A673 (cell line): Measurements from ENCODE around the gene ENDOG. TPM values are rescaled to one million over a fixed set of nuclear protein-coding genes. Genes with fewer than 3 reads are reported as not detected.

ENCODE experiments used
- BruUV-seq: library from RNA; stranded (reverse); fragments of 400-500 nt; replicated peaks from 2 replicates; lab custom pipeline; 2021; lab: Mats Ljungman, UMichigan
- CTCF ChIA-PET: fragments of 300-600 bp; sonication (Branson Sonifier 250); formaldehyde crosslinking; loops from one replicate; lab custom pipeline; 2022; ENCODE audit warnings: antibody characterized with exemption; lab: Charles Lee
- POLR2A ChIA-PET: fragments of 300-600 bp; sonication (Branson Sonifier 250); formaldehyde crosslinking; loops from one replicate; lab custom pipeline; 2022; ENCODE audit warnings: antibody characterized with exemption; ENCODE audit not compliant: low non-redundant PET; lab: Charles Lee
- DNase-seq: peaks from one replicate; pipeline ENCODE4 v3.0.0-alpha.2; 2015; ENCODE audit warnings: low spot score
- H3K27ac ChIP-seq: fragments of 200-600 bp; sonication (generic); 2 replicates; pipeline ENCODE4 v1.5.1; 2016; ENCODE audit warnings: mixed run types, low read depth, mild to moderate bottlenecking, mixed read lengths, antibody characterized with exemption, low read length; ENCODE audit not compliant: poor library complexity, severe bottlenecking
- H3K27me3 ChIP-seq: fragments of 200-600 bp; sonication (generic); replicated peaks from 2 replicates; pipeline ENCODE4 v1.6.1; 2017; ENCODE audit warnings: mixed run types, low read depth, mild to moderate bottlenecking, mixed read lengths, antibody characterized with exemption, low read length; ENCODE audit not compliant: insufficient read depth, poor library complexity
- H3K36me3 ChIP-seq: fragments of 200-600 bp; sonication (generic); 2 replicates; pipeline ENCODE4 v1.6.1; 2016; ENCODE audit warnings: mixed run types, mild to moderate bottlenecking, mixed read lengths, antibody characterized with exemption, low read length; ENCODE audit not compliant: insufficient read depth, poor library complexity, severe bottlenecking
- H3K4me1 ChIP-seq: fragments of 200-600 bp; sonication (generic); 2 replicates; pipeline ENCODE4 v1.6.1; 2017; ENCODE audit warnings: mixed run types, mild to moderate bottlenecking, mixed read lengths, antibody characterized with exemption, low read length; ENCODE audit not compliant: insufficient read depth, poor library complexity, severe bottlenecking
- H3K4me3 ChIP-seq: fragments of 200-600 bp; sonication (generic); 2 replicates; pipeline ENCODE4 v1.5.1; 2016; ENCODE audit warnings: low read depth, mixed run types, mild to moderate bottlenecking, mixed read lengths, low read length; ENCODE audit not compliant: poor library complexity, severe bottlenecking
- H3K9me3 ChIP-seq: fragments of 200-600 bp; sonication (generic); 2 replicates; pipeline ENCODE4 v1.6.1; 2016; ENCODE audit warnings: mixed run types, low read depth, mild to moderate bottlenecking, mixed read lengths, antibody characterized with exemption, low read length; ENCODE audit not compliant: poor library complexity, severe bottlenecking
- CTCF ChIP-seq: fragments of 300-800, 200-600 bp; sonication (generic); conservative IDR thresholded peaks from 2 replicates; pipeline ENCODE4 v1.5.1; 2017; ENCODE audit warnings: low read depth, mild to moderate bottlenecking, antibody characterized with exemption, low read length, moderate library complexity, mixed read lengths
- EZH2 ChIP-seq: fragments of 200-600 bp; sonication (generic); IDR thresholded peaks from 2 replicates; pipeline ENCODE4 v1.6.1; 2017; ENCODE audit warnings: borderline replicate concordance, low read depth, mild to moderate bottlenecking, mixed read lengths, antibody characterized with exemption, low read length; ENCODE audit not compliant: poor library complexity, severe bottlenecking
- intact Hi-C: fragments of 100-400 bp; cut with micrococcal nuclease; formaldehyde crosslinking; loops from one replicate; pipeline ENCODE4 v1.10.0; 2022; ENCODE audit not compliant: unreplicated experiment
- total RNA-seq: library from RNA; stranded (reverse); gene quantifications from 2 replicates; pipeline ENCODE4 v1.2.3, GENCODE V29; 2021

Gene ENDOG
- total RNA-seq, 1 experiment from 2014 or later, result 46.7 TPM

- DNase-seq, result no peak
- POLR2A ChIA-PET, result no interaction called here
- Histone ChIP-seq H3K4me1 (peaks cover 11% of the 10 kb centered on the region), H3K4me3 (peak overlapping the region; percentile 94), H3K9me3 (no peaks in the 10 kb centered on the region), H3K27ac (peak overlapping the region; percentile 82), H3K27me3 (no peaks in the 10 kb centered on the region), H3K36me3 (no peaks in the 10 kb centered on the region)
- no peak for TF ChIP-seq EZH2
- TF ChIP-seq CTCF, result no peak
- no TSS peak for BruUV-seq
- intact Hi-C loops, result no loop called here
- CTCF ChIA-PET, result interaction anchor here (1.2 kb wide), 1 partner anchor 69 kb away, joined by 3 read pairs; the partner anchor contains the start of gene PKN3
Measured at GRCh38 chr9:128771094-128771721, 47.1 kb upstream of the ENDOG start.

- Histone ChIP-seq H3K27me3 (no peaks in the 10 kb centered on the region), H3K36me3 (no peaks in the 10 kb centered on the region), H3K4me1 (peaks cover 11% of the 10 kb centered on the region), H3K4me3 (peak within 1 kb of the TSS; percentile 94), H3K9me3 (no peaks in the 10 kb centered on the region), H3K27ac (peak within 1 kb of the TSS; percentile 82)
- CTCF ChIA-PET, result interaction anchor here (1.2 kb wide), 1 partner anchor 70 kb away, joined by 3 read pairs; the partner anchor contains the start of gene PKN3
- intact Hi-C loops, result no loop called here
- TF ChIP-seq CTCF (no peak), EZH2 (no peak)
- DNase-seq, result peak; percentile 95
- BruUV-seq, result TSS peak; percentile 92
- POLR2A ChIA-PET, result no interaction called here
Measured at GRCh38 chr9:128771745-128772519, 46.4 kb upstream of the ENDOG start, which contains the start of gene ZER1. Gene ZER1 (minus strand): TSS chr9:128771927. CDS start chr9:128755565, 16,362 bp downstream.

GRCh38 chr9:128773049-128773448 is 45.3 kb upstream of the ENDOG start:
- DNase-seq, result no peak
- POLR2A ChIA-PET, result no interaction called here
- H3K36me3 ChIP-seq, result no peaks in the 10 kb centered on the region
- no peak overlapping the region for H3K4me3 ChIP-seq
- H3K27ac ChIP-seq, result no peak overlapping the region
- no peaks in the 10 kb centered on the region for H3K27me3 ChIP-seq
- no TSS peak for BruUV-seq
- H3K9me3 ChIP-seq, result no peaks in the 10 kb centered on the region
- TF ChIP-seq CTCF (no peak), EZH2 (no peak)
- peaks cover 11% of the 10 kb centered on the region for H3K4me1 ChIP-seq
- CTCF ChIA-PET, result no interaction called here
- intact Hi-C loops, result no loop called here
